Ammon's horn (tissue), 1 donor: Measurements from ENCODE around the gene HTRA3.

Experiments
- DNase-seq: peaks from one replicate; pipeline ENCODE4 v3.0.0-alpha.2; 2016; ENCODE audit warnings: low spot score

The HTRA3 gene

GRCh38 chr4:8266508-8266907 is 3.0 kb upstream of the HTRA3 start:
- no peak for DNase-seq

- DNase-seq, result no peak
These were observed 2.5 kb upstream of the HTRA3 start for GRCh38 chr4:8267077-8267476.

GRCh38 chr4:8268211-8268610 is 1.3 kb upstream of the HTRA3 start:
- no peak for DNase-seq

GRCh38 chr4:8268901-8269534 is 536 bp upstream of the HTRA3 start:
- no peak for DNase-seq

GRCh38 chr4:8270418-8270771 is 841 bp downstream of the HTRA3 start:
- no peak for DNase-seq

- DNase-seq, result no peak
These were observed 1.6 kb downstream of the HTRA3 start for GRCh38 chr4:8270912-8271815.

- no peak for DNase-seq
These were observed 2.3 kb downstream of the HTRA3 start for GRCh38 chr4:8271821-8272220.

GRCh38 chr4:8272472-8273428 is 3.2 kb downstream of the HTRA3 start:
- no peak for DNase-seq

GRCh38 chr4:8273450-8273849 is 3.9 kb downstream of the HTRA3 start:
- DNase-seq, result no peak

GRCh38 chr4:8274066-8274652 is 4.6 kb downstream of the HTRA3 start:
- DNase-seq, result no peak

- peak; percentile 88 for DNase-seq
These were observed 5.4 kb downstream of the HTRA3 start for GRCh38 chr4:8274765-8275547.

- no peak for DNase-seq
These were observed 6.0 kb downstream of the HTRA3 start for GRCh38 chr4:8275548-8275910.

GRCh38 chr4:8276358-8277240 is 7.0 kb downstream of the HTRA3 start:
- DNase-seq, result no peak

GRCh38 chr4:8277356-8278008 is 7.9 kb downstream of the HTRA3 start:
- no peak for DNase-seq

GRCh38 chr4:8278009-8278395 is 8.4 kb downstream of the HTRA3 start:
- DNase-seq, result no peak

- DNase-seq, result no peak
These were observed 9.1 kb downstream of the HTRA3 start for GRCh38 chr4:8278421-8279287.

- DNase-seq, result no peak
These were observed 10.0 kb downstream of the HTRA3 start for GRCh38 chr4:8279321-8280157.
